Thyroid gland (tissue), 4 donors: ENCODE measurements around the gene FCER2. TPM values are rescaled to one million over a fixed set of nuclear protein-coding genes. Genes with fewer than 3 reads are reported as not detected.
"Not testable (repeated sequence)": the region's sequence is repeated elsewhere in the genome, so short reads cannot be mapped to it uniquely, and the experiment has no call there.

Experiments
- DNase-seq, 2 donors: peaks; one replicate each; pipeline ENCODE4 v3.0.0-alpha.2; 2019
- H3K27ac ChIP-seq, 3 donors: fragments of 200-600 bp; sonication (generic); 1 replicate in 2 of 3; 2 replicates in 1 of 3; pipeline ENCODE4 v1.5.1; 2016 to 2019; ENCODE audit warnings: mild to moderate bottlenecking in 1 of 3, moderate library complexity in 1 of 3
- H3K27me3 ChIP-seq: fragments of 200-600 bp; sonication (generic); one replicate; pipeline ENCODE4 v1.5.1; 2019
- H3K36me3 ChIP-seq, 2 donors: fragments of 200-600 bp; sonication (generic); one replicate each; pipeline ENCODE4 v1.5.1; 2016 to 2019
- H3K4me1 ChIP-seq, 2 donors: fragments of 200-600 bp; sonication (generic); one replicate each; pipeline ENCODE4 v1.5.1; 2017 to 2019
- H3K4me3 ChIP-seq, 3 donors: fragments of 200-600 bp; sonication (generic); replicated peaks in 1 of 3; 1 replicate in 2 of 3; 2 replicates in 1 of 3; pipeline ENCODE4 v1.5.1; 2016; ENCODE audit warnings: mild to moderate bottlenecking in 1 of 3
- H3K9me3 ChIP-seq: fragments of 200-600 bp; sonication (generic); one replicate; pipeline ENCODE4 v1.5.1; 2017
- CTCF ChIP-seq, 6 experiments: fragments of 200-600 bp in 3 of 6; fragments of 450-650 bp in 3 of 6; sonication (generic) in 3 of 6; IDR thresholded peaks; one replicate each; pipeline ENCODE4 v1.5.1; 2016 to 2019; ENCODE audit warnings: antibody characterized with exemption in 6 of 6, mild to moderate bottlenecking in 2 of 6, inconsistent platforms in 1 of 6, moderate library complexity in 1 of 6
- POLR2A ChIP-seq, 2 donors: fragments of 450-650 bp; IDR thresholded peaks; one replicate each; pipeline ENCODE4 v1.6.1; 2017; ENCODE audit warnings: antibody characterized with exemption in 2 of 2, mild to moderate bottlenecking in 2 of 2, moderate library complexity in 1 of 2
- WGBS, 2 donors: methylation state at CpG; one replicate each; pipeline ENCODE4 v1.1.5; 2017; 5-methylcytosine and 5-hydroxymethylcytosine counted together
- intact Hi-C: fragments of 100-400 bp; cut with DNase I; formaldehyde crosslinking; loops from one replicate; pipeline ENCODE4 v1.15.1; 2023
- total RNA-seq, 4 donors: library from RNA; depleted of rRNA; stranded (reverse); fragments of >200 nt; gene quantifications; one replicate each; pipeline ENCODE4 v1.2.3, GENCODE V29; 2016

Gene FCER2
- total RNA-seq, 4 donors from 2014 or later: not detected

DNA sequence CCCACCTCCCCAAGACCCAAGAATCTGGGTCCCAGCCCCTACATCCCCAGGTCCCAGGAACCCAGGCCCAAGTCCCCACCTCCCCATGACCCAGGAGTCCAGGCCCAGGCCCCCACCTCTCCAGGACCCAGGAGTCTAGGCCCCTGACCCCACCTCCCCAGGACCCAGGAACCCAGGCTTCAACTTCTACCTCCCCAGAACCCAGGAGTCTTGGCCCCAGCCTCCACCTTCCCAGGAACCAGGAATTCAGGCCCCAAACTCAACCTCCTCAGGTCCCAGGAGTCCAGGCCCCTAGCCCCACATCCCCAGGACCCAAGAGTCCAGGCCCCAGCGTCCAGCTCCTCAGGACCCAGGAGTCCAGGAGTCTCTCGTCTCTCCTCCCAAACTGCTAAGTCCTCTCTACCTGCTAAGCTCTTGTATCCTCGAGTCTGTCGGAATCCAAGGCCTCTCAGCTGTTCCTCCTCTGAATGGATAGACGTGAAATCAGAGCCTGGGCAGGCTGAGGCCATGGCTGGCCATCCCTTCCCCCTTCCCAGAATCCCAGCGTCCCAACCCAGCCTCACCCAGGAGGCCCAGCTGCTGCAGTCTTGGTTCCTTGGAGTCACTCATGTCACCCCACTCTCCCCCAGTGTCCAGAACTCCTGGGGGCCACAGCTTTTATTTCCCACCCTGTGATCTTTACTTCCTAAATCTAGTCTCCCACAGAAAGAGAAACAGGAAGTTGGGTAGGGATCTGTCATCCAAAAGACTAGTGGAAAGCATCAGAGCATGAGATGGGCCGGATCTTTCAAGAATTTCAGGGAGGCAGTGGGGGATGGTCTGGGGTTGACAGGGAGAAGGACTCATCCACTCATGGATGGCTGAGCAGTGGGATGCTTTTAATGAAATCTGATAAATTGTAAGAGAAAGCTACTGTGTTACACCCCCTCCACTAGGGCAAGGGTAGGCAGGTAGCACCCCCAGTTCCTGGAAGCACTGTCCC, 45.3 kb upstream of the FCER2 start, which contains the start of gene CD209:
CD209 (minus strand) TSS at position 632 of the 982 bp plus-strand sequence; CDS start at position 609, 23 bp downstream.
- H3K4me1 ChIP-seq: no peaks in the 10 kb centered on the region
- no peak within 1 kb of the TSS for H3K27ac ChIP-seq
- H3K9me3 ChIP-seq: no peaks in the 10 kb centered on the region
- H3K4me3 ChIP-seq: no peak within 1 kb of the TSS
- no peaks in the 10 kb centered on the region for H3K27me3 ChIP-seq
- H3K36me3 ChIP-seq: no peaks in the 10 kb centered on the region
- intact Hi-C loops: no loop called here
- no peak for DNase-seq
- TF ChIP-seq CTCF (IDR thresholded peaks at IDR 0.05): no peak
- TF ChIP-seq POLR2A (IDR thresholded peaks at IDR 0.05): no peak
- WGBS, 2 donors: 52 to 55% methylated on average over 6 to 7 of the region's 7 CpGs

DNA sequence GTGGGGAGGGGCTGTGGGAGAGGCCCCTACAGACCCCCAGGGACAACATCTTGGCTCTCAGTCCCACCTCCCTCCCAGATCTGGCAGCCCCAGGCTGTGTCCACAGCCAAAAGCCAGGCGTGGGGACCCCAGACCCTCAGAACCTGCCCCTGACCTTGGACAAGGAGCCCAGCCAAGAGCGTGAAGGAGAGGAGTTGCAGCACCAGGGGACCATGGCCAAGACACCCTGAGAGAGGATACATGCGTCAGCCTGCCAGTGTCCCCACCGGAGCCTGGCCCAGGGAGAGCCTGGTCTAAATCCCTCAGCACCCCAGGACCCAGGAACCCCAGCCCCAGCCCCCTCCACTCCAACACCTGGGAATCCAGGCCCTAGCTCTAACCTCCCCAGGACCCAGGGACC, 44.4 kb upstream of the FCER2 start:
- H3K4me3 ChIP-seq, H3K27me3 ChIP-seq, H3K27ac ChIP-seq, DNase-seq, H3K4me1 ChIP-seq, intact Hi-C loops, H3K36me3 ChIP-seq, H3K9me3 ChIP-seq: not testable (repeated sequence)
- WGBS, 2 donors: 38 to 68% methylated on average over 2 to 4 of the region's 4 CpGs

DNA sequence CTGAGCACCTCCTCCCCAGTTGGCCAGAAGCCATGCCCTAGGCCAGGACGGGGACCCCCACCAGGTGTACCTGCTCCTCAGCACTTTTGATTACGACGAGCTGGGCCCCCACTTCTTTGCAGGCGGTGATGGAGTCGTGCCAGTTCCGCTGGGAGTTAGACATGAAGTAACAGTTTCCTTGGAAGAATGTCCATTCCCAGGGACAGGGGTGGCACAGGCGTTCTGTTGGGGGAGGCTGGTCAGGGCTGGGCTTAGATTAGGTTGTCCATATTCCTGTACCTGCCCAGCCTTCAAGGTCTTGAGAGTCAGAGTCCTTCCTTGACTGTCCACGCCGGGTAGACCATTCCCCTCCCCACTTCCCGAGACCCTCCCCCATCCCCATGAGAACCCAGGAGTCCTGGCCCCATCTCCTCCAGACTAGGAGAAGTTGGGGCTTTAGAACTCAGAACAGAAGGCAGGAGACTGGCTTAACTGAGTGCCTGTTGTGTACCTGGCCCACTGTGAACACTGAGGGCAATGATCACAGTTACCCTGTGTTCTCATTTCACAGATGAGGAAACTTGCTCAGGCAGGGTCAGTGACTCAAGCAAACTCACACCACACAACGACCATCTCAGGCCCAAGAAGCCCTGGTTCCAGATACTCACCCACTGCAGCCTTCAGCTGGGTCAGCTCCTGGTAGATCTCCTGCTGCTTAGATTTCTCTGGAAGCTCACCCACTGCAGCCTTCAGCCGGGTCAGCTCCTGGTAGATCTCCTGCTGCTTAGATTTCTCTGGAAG, 43.1 kb upstream of the FCER2 start:
- H3K4me1 ChIP-seq: no peaks in the 10 kb centered on the region
- H3K27ac ChIP-seq: no peak overlapping the region
- no peak for DNase-seq
- WGBS, 2 donors: 50 to 53% methylated on average over 10 to 11 of the region's 12 CpGs
- H3K36me3 ChIP-seq: no peaks in the 10 kb centered on the region
- no peaks in the 10 kb centered on the region for H3K9me3 ChIP-seq
- intact Hi-C loops: no loop called here
- no peaks in the 10 kb centered on the region for H3K27me3 ChIP-seq
- no peak for TF ChIP-seq CTCF (IDR thresholded peaks at IDR 0.05)
- no peak for TF ChIP-seq POLR2A (IDR thresholded peaks at IDR 0.05)
- H3K4me3 ChIP-seq: no peak overlapping the region

DNA sequence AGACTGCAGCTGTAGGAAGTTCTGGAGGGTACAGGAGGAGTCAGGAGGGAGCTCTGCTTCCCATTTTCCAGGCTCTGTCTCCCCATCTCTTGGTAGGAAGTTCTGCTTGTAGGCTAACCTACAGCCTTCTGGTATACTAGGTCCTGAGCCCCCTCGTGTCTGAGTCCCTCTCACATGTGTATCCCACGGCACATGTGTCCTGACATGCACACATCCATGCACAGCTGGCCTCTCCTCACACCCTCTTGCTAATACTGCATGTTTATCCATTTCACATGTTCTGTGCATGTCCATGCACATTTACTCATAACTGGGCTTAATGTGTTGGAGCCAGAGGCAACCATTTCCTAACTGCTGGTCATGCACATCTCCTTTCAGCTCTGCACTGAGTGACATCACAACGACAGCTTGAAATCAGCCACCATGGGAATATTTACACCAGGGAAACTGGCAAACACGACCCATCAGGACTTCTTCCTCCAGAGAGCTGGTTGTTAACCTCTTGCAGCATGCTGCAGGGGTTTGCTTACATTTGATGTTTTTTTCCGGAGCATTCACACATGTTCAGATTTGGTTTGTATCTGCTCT, 42.4 kb upstream of the FCER2 start:
- Histone ChIP-seq H3K27ac (no peak overlapping the region), H3K36me3 (no peaks in the 10 kb centered on the region), H3K9me3 (no peaks in the 10 kb centered on the region), H3K27me3 (no peaks in the 10 kb centered on the region), H3K4me3 (no peak overlapping the region), H3K4me1 (no peaks in the 10 kb centered on the region)
- TF ChIP-seq POLR2A (IDR thresholded peaks at IDR 0.05): no peak
- no peak for TF ChIP-seq CTCF (IDR thresholded peaks at IDR 0.05)
- no peak for DNase-seq
- 57 to 59% methylated on average over 5 of the region's 5 CpGs for WGBS, 2 donors
- intact Hi-C loops: no loop called here

DNA sequence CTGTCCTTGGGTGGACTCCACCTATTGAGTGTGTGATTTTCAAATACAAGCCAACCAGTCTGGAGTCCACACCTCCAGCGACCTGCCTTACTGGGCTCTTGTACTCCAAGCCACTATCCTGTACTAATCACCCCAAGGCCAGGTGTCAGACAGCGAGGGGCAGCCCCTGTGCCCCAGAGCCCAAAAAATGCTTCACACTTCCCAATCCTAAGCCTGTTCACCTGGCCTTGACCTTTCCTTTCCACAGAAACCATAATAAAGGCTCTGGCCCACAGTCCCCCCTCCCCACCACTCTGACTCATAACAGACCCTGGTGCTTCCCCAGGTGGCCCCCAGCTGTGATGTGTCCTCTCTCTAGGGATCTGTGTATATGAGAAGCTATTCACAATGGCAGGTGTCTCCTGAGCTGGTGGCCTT, 41.5 kb upstream of the FCER2 start:
- Histone ChIP-seq H3K36me3 (no peaks in the 10 kb centered on the region), H3K27me3 (no peaks in the 10 kb centered on the region), H3K9me3 (no peaks in the 10 kb centered on the region), H3K4me1 (no peaks in the 10 kb centered on the region), H3K27ac (no peak overlapping the region), H3K4me3 (no peak overlapping the region)
- DNase-seq: no peak
- TF ChIP-seq POLR2A (IDR thresholded peaks at IDR 0.05) (no peak), CTCF (IDR thresholded peaks at IDR 0.05) (no peak)
- 63 to 75% methylated on average over 2 of the region's 2 CpGs for WGBS, 2 donors
- intact Hi-C loops: no loop called here
